T-cell (primary cell): ENCODE results near the gene FAM114A1. TPM values are rescaled to one million over a fixed set of nuclear protein-coding genes. Genes with fewer than 3 reads are reported as not detected.

Experiments used
- ATAC-seq, 4 experiments: fragments of 200-7000 bp in 3 of 4; fragments of 150-1000 bp in 1 of 4; cut with Tn5 transposase; replicated peaks in 1 of 4; 1 replicate in 3 of 4; 2 replicates in 1 of 4; pipeline ENCODE4 v1.10.0; 2021; ENCODE audit warnings: moderate library complexity in 3 of 4, mild to moderate bottlenecking in 2 of 4, moderate number of reproducible peaks in 1 of 4
- CTCF ChIA-PET, 2 donors: fragments of 300-600 bp; sonication (Branson Sonifier 250); formaldehyde crosslinking; loops; one replicate each; lab custom pipeline; 2022; ENCODE audit warnings: antibody characterized with exemption in 2 of 2; lab: Charles Lee
- POLR2A ChIA-PET, 2 donors: fragments of 300-600 bp; sonication (Branson Sonifier 250); formaldehyde crosslinking; loops; one replicate each; lab custom pipeline; 2022; ENCODE audit warnings: antibody characterized with exemption in 2 of 2; lab: Charles Lee
- DNase-seq, 35 experiments: peaks; one replicate each; pipeline versions ENCODE4 v3.0.0 to v3.0.0-alpha.2; 2013 to 2023
- H3K27ac ChIP-seq: one replicate; pipeline ENCODE4 v1.5.1; 2013; ENCODE audit warnings: low read length
- H3K27me3 ChIP-seq, 2 experiments: replicated peaks in 1 of 2; 1 replicate in 1 of 2; 2 replicates in 1 of 2; pipeline versions ENCODE4 v1.6.1 to v1.7.0; 2013; ENCODE audit warnings: low read length in 1 of 2, mixed read lengths in 1 of 2; ENCODE audit not compliant: control insufficient read depth in 2 of 2, insufficient read depth in 2 of 2; ENCODE audit errors: extremely low read depth in 1 of 2
- H3K36me3 ChIP-seq, 2 donors: 1 replicate in 1 of 2; 2 replicates in 1 of 2; pipeline versions ENCODE4 v1.6.1 to v1.7.0; 2013; ENCODE audit warnings: low read length in 1 of 2; ENCODE audit not compliant: control insufficient read depth in 2 of 2, insufficient read depth in 1 of 2; ENCODE audit errors: extremely low read depth in 1 of 2
- H3K4me1 ChIP-seq, 2 experiments: 1 replicate in 1 of 2; 2 replicates in 1 of 2; pipeline versions ENCODE4 v1.6.1 to v1.7.0; 2013; ENCODE audit warnings: low read length in 2 of 2, mixed read lengths in 1 of 2; ENCODE audit not compliant: insufficient read depth in 2 of 2, control insufficient read depth in 1 of 2; ENCODE audit errors: extremely low read depth in 1 of 2
- H3K4me3 ChIP-seq, 2 donors: 1 replicate in 1 of 2; 2 replicates in 1 of 2; pipeline versions ENCODE4 v1.5.1 to v1.7.0; 2013; ENCODE audit warnings: mild to moderate bottlenecking in 2 of 2, low read length in 1 of 2, moderate library complexity in 1 of 2; ENCODE audit not compliant: control insufficient read depth in 1 of 2; ENCODE audit errors: extremely low read depth in 1 of 2
- H3K9me3 ChIP-seq: 2 replicates; pipeline ENCODE4 v1.7.0; 2013
- H3K27ac Mint-ChIP-seq, 2 donors: one replicate each; pipeline ENCODE4 v1.8.0; 2020 to 2021; ENCODE audit warnings: mild to moderate bottlenecking in 2 of 2, mixed read lengths in 2 of 2
- H3K27me3 Mint-ChIP-seq, 2 donors: one replicate each; pipeline ENCODE4 v1.8.0; 2021 to 2022; ENCODE audit warnings: mixed read lengths in 2 of 2
- H3K36me3 Mint-ChIP-seq: one replicate; pipeline ENCODE4 v1.8.0; 2021; ENCODE audit warnings: mixed read lengths
- H3K4me1 Mint-ChIP-seq, 3 donors: one replicate each; pipeline ENCODE4 v1.8.0; 2020 to 2022; ENCODE audit warnings: mixed read lengths in 3 of 3, mild to moderate bottlenecking in 1 of 3
- H3K4me3 Mint-ChIP-seq, 3 donors: one replicate each; pipeline ENCODE4 v1.8.0; 2020 to 2022; ENCODE audit warnings: mild to moderate bottlenecking in 3 of 3, mixed read lengths in 3 of 3, moderate library complexity in 3 of 3
- H3K9me3 Mint-ChIP-seq, 3 donors: one replicate each; pipeline ENCODE4 v1.8.0; 2020 to 2022; ENCODE audit warnings: mixed read lengths in 3 of 3
- WGBS: methylation state at CpG from one replicate; pipeline ENCODE4 v1.1.5; 2013; ENCODE audit warnings: missing lambda C conversion rate; ENCODE audit not compliant: insufficient coverage; 5-methylcytosine and 5-hydroxymethylcytosine counted together
- total RNA-seq, 35 experiments: library from RNA in 6 of 35; stranded (reverse) in 6 of 35; fragments of 120-200 nt in 1 of 35; gene quantifications; one replicate each; pipeline versions ENCODE4 v1.2.1 to v1.2.4 and lab custom pipeline; 2013 to 2026

The FAM114A1 gene
- total RNA-seq, 5 donors from 2014 or later (not counting 1 experiment from before 2014, with no cell fraction given): 0.35 to 0.79 (median 0.39) TPM; not detected in 1

DNA sequence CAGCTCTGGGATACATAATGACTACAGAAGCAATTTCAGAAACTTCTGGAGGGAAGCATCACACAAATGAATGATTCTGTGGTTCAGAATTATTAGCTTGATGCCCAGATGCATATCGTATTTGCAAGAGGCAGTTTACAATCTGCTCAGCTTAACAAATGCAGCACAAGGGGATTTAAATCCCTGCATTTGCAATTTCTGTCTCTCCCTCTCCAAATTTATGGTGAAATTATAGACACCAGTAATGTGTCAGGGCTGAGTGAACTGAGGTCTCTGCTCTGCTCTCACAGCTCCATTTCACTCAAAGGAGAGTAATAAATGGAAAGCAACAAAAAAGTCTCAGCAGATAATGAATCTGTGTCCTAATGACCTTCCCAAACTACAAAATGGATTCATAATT, 84.4 kb downstream of the FAM114A1 start:
- Histone ChIP-seq H3K36me3 (no peaks in the 10 kb centered on the region), H3K27me3 (no peaks in the 10 kb centered on the region), H3K4me1 (peaks cover 7 to 13% of the 10 kb centered on the region in 2 experiments), H3K27ac (no peak overlapping the region), H3K9me3 (no peaks in the 10 kb centered on the region), H3K4me3 (no peak overlapping the region)
- peaks cover 21 to 28% (median 26%) of the 10 kb centered on the region in 3 donors for H3K4me1 Mint-ChIP-seq
- no CpG with 5 or more reads among the region's 1 CpG for WGBS
- no peaks in the 10 kb centered on the region for H3K9me3 Mint-ChIP-seq
- ChIA-PET POLR2A (no interaction called here), CTCF (no interaction called here)
- H3K27me3 Mint-ChIP-seq: no peaks in the 10 kb centered on the region
- no peak overlapping the region for H3K27ac Mint-ChIP-seq
- ATAC-seq: no peak
- no peak for DNase-seq
- no peak overlapping the region for H3K4me3 Mint-ChIP-seq
- no peaks in the 10 kb centered on the region for H3K36me3 Mint-ChIP-seq

DNA sequence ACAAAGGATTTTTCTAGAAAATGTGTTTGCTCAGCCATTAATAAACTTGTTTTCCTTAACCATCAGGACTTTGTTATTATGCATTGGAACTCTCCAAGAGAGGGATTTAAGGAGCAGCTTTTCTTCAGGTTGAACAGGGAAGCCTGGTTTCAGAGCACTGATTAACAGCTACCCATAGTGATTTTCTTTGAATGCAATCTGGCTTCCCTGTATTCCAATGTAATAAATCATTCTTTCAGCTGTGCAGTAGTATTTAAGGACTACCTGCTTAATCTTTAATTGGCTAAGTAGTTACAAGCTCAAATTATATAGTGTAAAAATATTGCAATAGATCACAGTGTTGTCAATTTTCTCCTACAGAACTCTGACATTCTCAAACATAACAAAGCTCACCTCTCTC, 87.1 kb downstream of the FAM114A1 start:
- Histone ChIP-seq H3K27ac (no peak overlapping the region), H3K9me3 (no peaks in the 10 kb centered on the region), H3K4me1 (peaks cover 0 to 9% of the 10 kb centered on the region in 2 experiments), H3K27me3 (no peaks in the 10 kb centered on the region), H3K4me3 (no peak overlapping the region), H3K36me3 (no peaks in the 10 kb centered on the region)
- no peak for ATAC-seq
- H3K27ac Mint-ChIP-seq: no peak overlapping the region
- no peaks in the 10 kb centered on the region for H3K9me3 Mint-ChIP-seq
- peaks cover 9 to 14% (median 11%) of the 10 kb centered on the region in 3 donors for H3K4me1 Mint-ChIP-seq
- ChIA-PET CTCF (no interaction called here), POLR2A (no interaction called here)
- H3K27me3 Mint-ChIP-seq: no peaks in the 10 kb centered on the region
- DNase-seq: no peak
- no peaks in the 10 kb centered on the region for H3K36me3 Mint-ChIP-seq
- H3K4me3 Mint-ChIP-seq: no peak overlapping the region

DNA sequence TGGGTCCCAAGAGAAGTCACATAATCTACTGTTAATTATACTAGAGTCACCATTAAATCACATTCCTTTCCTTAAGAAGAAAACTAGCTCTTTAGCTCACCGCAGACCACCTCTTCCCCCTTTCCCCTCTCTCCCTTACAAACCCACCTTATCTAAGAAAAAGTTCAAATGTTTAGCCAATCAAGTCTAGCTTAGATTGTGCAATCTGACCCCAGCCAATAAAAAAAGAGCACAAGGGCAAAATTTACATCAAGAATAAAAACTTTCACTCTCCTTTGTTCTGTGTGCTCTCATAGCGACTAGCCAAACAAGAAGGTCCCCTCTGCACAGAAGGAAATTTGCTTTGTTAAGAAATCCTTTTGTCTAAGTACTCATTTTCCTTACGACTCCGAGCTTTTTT, 88.4 kb downstream of the FAM114A1 start:
- peaks cover 0 to 8% of the 10 kb centered on the region in 2 experiments for H3K4me1 ChIP-seq
- H3K27ac Mint-ChIP-seq: no peak overlapping the region
- ChIA-PET POLR2A (no interaction called here), CTCF (no interaction called here)
- no peaks in the 10 kb centered on the region for H3K27me3 ChIP-seq
- H3K4me1 Mint-ChIP-seq: peaks cover 0 to 11% (median 4%) of the 10 kb centered on the region in 3 donors
- H3K27ac ChIP-seq: no peak overlapping the region
- DNase-seq: no peak
- no peaks in the 10 kb centered on the region for H3K36me3 ChIP-seq
- H3K9me3 ChIP-seq: no peaks in the 10 kb centered on the region
- no peak overlapping the region for H3K4me3 Mint-ChIP-seq
- H3K4me3 ChIP-seq: no peak overlapping the region
- no peaks in the 10 kb centered on the region for H3K27me3 Mint-ChIP-seq
- ATAC-seq: no peak
- 100% methylated on average over 1 of the region's 4 CpGs for WGBS
- no peaks in the 10 kb centered on the region for H3K36me3 Mint-ChIP-seq
- H3K9me3 Mint-ChIP-seq: no peaks in the 10 kb centered on the region

GRCh38 chr4:38957261-38957815, 89.7 kb downstream of the FAM114A1 start:
- ATAC-seq: peak in 1 of 4 experiments; percentile 60
- Histone ChIP-seq H3K27ac (no peak overlapping the region), H3K4me3 (no peak overlapping the region), H3K27me3 (no peaks in the 10 kb centered on the region), H3K36me3 (no peaks in the 10 kb centered on the region), H3K4me1 (peaks cover 0 to 8% of the 10 kb centered on the region in 2 experiments), H3K9me3 (no peaks in the 10 kb centered on the region)
- Mint-ChIP-seq H3K9me3 (peaks cover 0 to 8% (median 3%) of the 10 kb centered on the region in 3 donors), H3K27ac (no peak overlapping the region), H3K36me3 (no peaks in the 10 kb centered on the region), H3K4me1 (peaks cover 0 to 8% (median 4%) of the 10 kb centered on the region in 3 donors), H3K4me3 (no peak overlapping the region), H3K27me3 (no peaks in the 10 kb centered on the region)
- CTCF ChIA-PET: no interaction called here
- WGBS: no CpG with 5 or more reads among the region's 5 CpGs
- POLR2A ChIA-PET: no interaction called here
- DNase-seq: peak in 1 of 35 experiments; percentile 25

- POLR2A ChIA-PET: no interaction called here
- no peak overlapping the region for H3K27ac ChIP-seq
- no peak overlapping the region for H3K27ac Mint-ChIP-seq
- CTCF ChIA-PET: no interaction called here
- no peak overlapping the region for H3K4me3 Mint-ChIP-seq
- peaks cover 0 to 8% of the 10 kb centered on the region in 2 experiments for H3K4me1 ChIP-seq
- H3K27me3 ChIP-seq: no peaks in the 10 kb centered on the region
- H3K36me3 Mint-ChIP-seq: no peaks in the 10 kb centered on the region
- DNase-seq: no peak
- H3K4me1 Mint-ChIP-seq: peaks cover 0 to 8% (median 4%) of the 10 kb centered on the region in 3 donors
- peaks cover 0 to 8% (median 3%) of the 10 kb centered on the region in 3 donors for H3K9me3 Mint-ChIP-seq
- no CpG with 5 or more reads among the region's 3 CpGs for WGBS
- no peaks in the 10 kb centered on the region for H3K36me3 ChIP-seq
- peak in 1 of 4 experiments; percentile 42 for ATAC-seq
- H3K27me3 Mint-ChIP-seq: no peaks in the 10 kb centered on the region
- no peaks in the 10 kb centered on the region for H3K9me3 ChIP-seq
- no peak overlapping the region for H3K4me3 ChIP-seq
Measured at GRCh38 chr4:38957893-38958292, 90.3 kb downstream of the FAM114A1 start.

DNA sequence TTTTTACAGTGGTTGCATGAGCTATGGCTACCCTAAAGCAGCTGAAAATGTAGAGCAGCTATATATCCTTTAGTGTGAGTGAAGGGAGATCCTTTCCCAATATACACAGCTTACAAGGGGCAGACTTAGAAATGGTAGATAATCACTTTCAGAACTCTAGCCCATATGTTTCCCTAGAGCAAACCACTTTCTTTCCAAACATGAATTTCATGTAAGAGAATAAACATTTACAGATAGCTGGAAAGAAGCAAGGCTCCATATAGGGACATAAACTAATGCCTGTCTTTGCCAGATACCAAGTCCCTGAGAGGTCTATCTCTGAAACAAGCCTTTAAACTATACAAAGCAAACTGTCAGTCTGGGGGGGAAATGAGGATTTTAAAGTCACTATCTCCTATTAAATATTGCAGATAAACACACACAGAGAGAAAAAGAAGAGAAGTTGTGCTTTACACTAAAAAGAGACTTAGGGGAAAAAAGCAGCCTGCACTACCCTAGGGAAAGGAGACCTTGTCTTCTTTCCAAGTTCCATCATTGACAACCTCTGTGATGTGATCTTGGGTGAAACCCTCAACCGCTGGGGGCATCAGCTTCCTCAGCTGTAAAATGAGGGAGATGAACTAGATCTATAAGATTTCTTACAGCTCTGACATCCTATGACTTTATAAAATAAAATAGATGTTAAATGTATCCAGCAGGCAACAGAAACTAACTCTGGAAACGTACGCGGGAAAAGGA, 91.0 kb downstream of the FAM114A1 start:
- H3K4me3 Mint-ChIP-seq: no peak overlapping the region
- POLR2A ChIA-PET: no interaction called here

More for the DNA sequence above, 91.0 kb downstream of the FAM114A1 start:
- peaks cover 0 to 8% (median 4%) of the 10 kb centered on the region in 3 donors for H3K4me1 Mint-ChIP-seq
- Histone ChIP-seq H3K4me1 (peaks cover 0 to 8% of the 10 kb centered on the region in 2 experiments), H3K4me3 (no peak overlapping the region), H3K27ac (no peak overlapping the region), H3K9me3 (no peaks in the 10 kb centered on the region), H3K36me3 (no peaks in the 10 kb centered on the region), H3K27me3 (no peaks in the 10 kb centered on the region)
- WGBS: no CpG with 5 or more reads among the region's 4 CpGs
- ATAC-seq (peak in 1 of 4 experiments; percentile 35), DNase-seq (no peak)
- H3K9me3 Mint-ChIP-seq: peaks cover 0 to 8% (median 3%) of the 10 kb centered on the region in 3 donors
- CTCF ChIA-PET: interaction anchor here in 1 of 2 donors (0.6 kb wide), 1 partner anchor 26 kb away, joined by 3 read pairs; no protein-coding TSS in a partner anchor
- no peak overlapping the region for H3K27ac Mint-ChIP-seq
- H3K27me3 Mint-ChIP-seq: no peaks in the 10 kb centered on the region
- H3K36me3 Mint-ChIP-seq: peaks cover 3% of the 10 kb centered on the region
